Spleen (tissue), 11 donors: ENCODE data around the gene MCM8. TPM values are rescaled to one million over a fixed set of nuclear protein-coding genes. Genes with fewer than 3 reads are reported as not detected.

Source experiments
- DNase-seq: peaks from one replicate; pipeline ENCODE4 v3.0.0-alpha.2; 2020
- H3K27ac ChIP-seq, 8 donors: fragments of 200-600 bp; sonication (generic) in 7 of 8; 1 replicate in 4 of 8; 2 replicates in 4 of 8; pipeline versions ENCODE4 v1.5.0 to v1.8.0; 2016 to 2021; ENCODE audit warnings: inconsistent platforms in 4 of 8, mild to moderate bottlenecking in 4 of 8, moderate library complexity in 1 of 8
- H3K27me3 ChIP-seq, 7 donors: fragments of 200-600 bp; sonication (generic) in 6 of 7; replicated peaks in 1 of 7; 1 replicate in 4 of 7; 2 replicates in 3 of 7; pipeline versions ENCODE4 v1.5.0 to v1.8.0; 2016 to 2021; ENCODE audit warnings: inconsistent platforms in 3 of 7, mild to moderate bottlenecking in 1 of 7
- H3K36me3 ChIP-seq, 6 donors: fragments of 200-600 bp; sonication (generic) in 5 of 6; 1 replicate in 4 of 6; 2 replicates in 2 of 6; pipeline versions ENCODE4 v1.5.0 to v1.8.0; 2016 to 2021; ENCODE audit warnings: inconsistent platforms in 2 of 6
- H3K4me1 ChIP-seq, 6 donors: fragments of 200-600 bp; sonication (generic) in 5 of 6; 1 replicate in 3 of 6; 2 replicates in 3 of 6; pipeline versions ENCODE4 v1.5.0 to v1.8.0; 2016 to 2021; ENCODE audit warnings: inconsistent platforms in 3 of 6
- H3K4me3 ChIP-seq, 8 donors: fragments of 200-600 bp; sonication (generic) in 7 of 8; 1 replicate in 4 of 8; 2 replicates in 4 of 8; pipeline versions ENCODE4 v1.5.0 to v1.8.0; 2016 to 2021; ENCODE audit warnings: inconsistent platforms in 4 of 8, mild to moderate bottlenecking in 4 of 8, moderate library complexity in 2 of 8
- H3K9me3 ChIP-seq, 8 donors: fragments of 200-600 bp; sonication (generic) in 7 of 8; 1 replicate in 4 of 8; 2 replicates in 4 of 8; pipeline versions ENCODE4 v1.5.0 to v1.8.0; 2016 to 2021; ENCODE audit warnings: inconsistent platforms in 4 of 8
- CTCF ChIP-seq, 11 experiments: fragments of 200-600 bp in 7 of 11; fragments of 450-650 bp in 4 of 11; sonication (generic) in 4 of 11; IDR thresholded peaks in 8 of 11; conservative IDR thresholded peaks in 3 of 11; 1 replicate in 7 of 11; 2 replicates in 4 of 11; pipeline versions ENCODE4 v1.4.0 to v1.8.0; 2016 to 2021; ENCODE audit warnings: antibody characterized with exemption in 11 of 11, inconsistent platforms in 4 of 11, mild to moderate bottlenecking in 1 of 11
- POLR2A ChIP-seq, 3 donors: fragments of 450-650 bp; IDR thresholded peaks; one replicate each; pipeline ENCODE4 v1.5.1; 2017; ENCODE audit warnings: antibody characterized with exemption in 3 of 3, mild to moderate bottlenecking in 1 of 3
- POLR2AphosphoS5 ChIP-seq, 3 donors: sonication (generic); formaldehyde crosslinking; IDR thresholded peaks; one replicate each; pipeline ENCODE4 v1.5.1; 2017; ENCODE audit warnings: antibody characterized with exemption in 3 of 3
- WGBS, 5 donors: extraction: QIAGEN DNeasy Blood & Tissue Kit in 3 of 5; methylation state at CpG; one replicate each; pipeline versions ENCODE4 v1.1.5 to v1.1.7; 2013 to 2018; 5-methylcytosine and 5-hydroxymethylcytosine counted together
- intact Hi-C: fragments of 100-400 bp; cut with DNase I; formaldehyde crosslinking; loops from one replicate; pipeline ENCODE4 v1.15.0; 2023; ENCODE audit warnings: low total_unique reads
- polyA plus RNA-seq, 3 donors: library from polyadenylated mRNA; stranded (reverse); fragments of 200-250 nt; gene quantifications; one replicate each; pipeline ENCODE4 v1.2.1, GENCODE V29; 2013
- total RNA-seq, 7 donors: library from RNA; depleted of rRNA in 3 of 7; stranded (reverse); fragments of >200 nt in 3 of 7; fragmentation: NEBNext Ultra II Directional in 4 of 7; extraction: Animal tissue kit (Norgen Biotek cat#: 25700) in 4 of 7; gene quantifications; one replicate each; pipeline versions ENCODE4 v1.1.0 to v1.2.1, GENCODE V29; 2016 to 2021
- donor health status: healthy with polysubstance abuse.
- donor health status: DM: no; HTN: no; CAD: no; lungs with moderate emphysema.
- donor health status: DM: no; HTN: no; CAD: no.
- donor health status: Bipolar disorder and iron deficiency.
- donor health status: healthy.
- donor health status: DM: no; HTN: no; CAD: no.
- donor health status: DM: yes; HTN: yes; CAD: no.

Gene MCM8
- total and polyA plus RNA-seq, 10 donors: 1.7 to 7.9 (median 5.9) TPM

- Histone ChIP-seq H3K36me3 (no peaks in the 10 kb centered on the region), H3K4me3 (no peak overlapping the region), H3K4me1 (peaks cover 0 to 6% (median 0%) of the 10 kb centered on the region in 6 donors), H3K9me3 (no peaks in the 10 kb centered on the region), H3K27me3 (peaks cover 0 to 16% (median 0%) of the 10 kb centered on the region in 7 donors), H3K27ac (no peak overlapping the region)
- no peak for DNase-seq
- TF ChIP-seq POLR2A (IDR thresholded peaks at IDR 0.05): no peak
- TF ChIP-seq POLR2AphosphoS5 (IDR thresholded peaks at IDR 0.05): no peak
- TF ChIP-seq CTCF (IDR thresholded peaks at IDR 0.05 in 8 of 11, conservative IDR thresholded peaks at IDR 0.05 in 3 of 11): no peak
- intact Hi-C loops: no loop called here
- 72 to 78% (median 76%) methylated on average over 8 of the region's 8 CpGs for WGBS, 5 donors
Observed at GRCh38 chr20:5928836-5929715, 21.4 kb upstream of the MCM8 start.

GRCh38 chr20:5931411-5931810 lies 19.0 kb upstream of the MCM8 start:
- WGBS, 5 donors: 89 to 97% (median 95%) methylated on average over 3 of the region's 3 CpGs
- Histone ChIP-seq H3K27me3 (peaks cover 0 to 16% (median 0%) of the 10 kb centered on the region in 7 donors), H3K36me3 (no peaks in the 10 kb centered on the region), H3K27ac (no peak overlapping the region), H3K4me3 (no peak overlapping the region), H3K4me1 (peaks cover 0 to 10% (median 0%) of the 10 kb centered on the region in 6 donors), H3K9me3 (no peaks in the 10 kb centered on the region)
- TF ChIP-seq POLR2A (IDR thresholded peaks at IDR 0.05): no peak
- no peak for TF ChIP-seq CTCF (IDR thresholded peaks at IDR 0.05 in 8 of 11, conservative IDR thresholded peaks at IDR 0.05 in 3 of 11)
- TF ChIP-seq POLR2AphosphoS5 (IDR thresholded peaks at IDR 0.05): no peak
- intact Hi-C loops: loop anchor here (10.0 kb wide), 1 partner anchor 407 kb away; no protein-coding TSS in a partner anchor
- DNase-seq: no peak

GRCh38 chr20:5932796-5933195 lies 17.7 kb upstream of the MCM8 start:
- peaks cover 0 to 10% (median 0%) of the 10 kb centered on the region in 6 donors for H3K4me1 ChIP-seq
- H3K27ac ChIP-seq: no peak overlapping the region
- H3K4me3 ChIP-seq: no peak overlapping the region
- no peak for DNase-seq
- peaks cover 0 to 10% (median 5%) of the 10 kb centered on the region in 6 donors for H3K36me3 ChIP-seq
- TF ChIP-seq POLR2A (IDR thresholded peaks at IDR 0.05) (no peak), CTCF (IDR thresholded peaks at IDR 0.05 in 8 of 11, conservative IDR thresholded peaks at IDR 0.05 in 3 of 11) (no peak), POLR2AphosphoS5 (IDR thresholded peaks at IDR 0.05) (no peak)
- H3K27me3 ChIP-seq: peaks cover 0 to 13% (median 0%) of the 10 kb centered on the region in 7 donors
- no peaks in the 10 kb centered on the region for H3K9me3 ChIP-seq
- WGBS, 5 donors: 83 to 90% (median 87%) methylated on average over 3 of the region's 3 CpGs
- intact Hi-C loops: loop anchor here (10.0 kb wide), 1 partner anchor 408 kb away; no protein-coding TSS in a partner anchor
